ENCODE data around the gene TM4SF5.

GRCh38 chr17:4744999-4745969 lies 26.4 kb upstream of the TM4SF5 start:
- no peak for TF ChIP-seq EZH2 (IDR thresholded peaks at IDR 0.05; ENCODE audit: borderline replicate concordance, insufficient read depth, low read length, poor library complexity, severe bottlenecking)
- TF ChIP-seq CTCF (IDR thresholded peaks at IDR 0.05; ENCODE audit: poor library complexity, severe bottlenecking): no peak
- no peak for TF ChIP-seq POLR2AphosphoS5 (IDR thresholded peaks at IDR 0.05)
- TF ChIP-seq TAF1 (IDR thresholded peaks at IDR 0.05; ENCODE audit: low read depth): no peak
- TF ChIP-seq EP300 (conservative IDR thresholded peaks at IDR 0.05; ENCODE audit: poor library complexity, severe bottlenecking): no peak
